SK-N-SH (cell line): ENCODE measurements around the gene SLBP. TPM values are rescaled to one million over a fixed set of nuclear protein-coding genes. Genes with fewer than 3 reads are reported as not detected.

Experiments
- CTCF ChIA-PET: fragments of 300-600, 350-600 bp; formaldehyde crosslinking; extraction: SDS; loops from one replicate; lab custom pipeline; 2021; lab: Yijun Ruan, JAX
- POLR2A ChIA-PET: fragments of 350-600 bp; sonication (Branson Sonifier 250); formaldehyde crosslinking; extraction: SDS; loops from one replicate; lab custom pipeline; 2020; ENCODE audit warnings: antibody characterized with exemption, inconsistent platforms; lab: Yijun Ruan, JAX
- DNase-seq: peaks from one replicate; pipeline ENCODE4 v3.0.0; 2012
- H2AFZ ChIP-seq: fragments of 200-600 bp; sonication (generic); 2 replicates; pipeline ENCODE4 v1.8.1; 2016; ENCODE audit warnings: antibody characterized with exemption, mild to moderate bottlenecking, low read depth
- H3F3A ChIP-seq: fragments of 200-600 bp; sonication (generic); replicated peaks from 2 replicates; pipeline ENCODE3; 2016; ENCODE audit warnings: antibody characterized with exemption, mild to moderate bottlenecking; ENCODE audit not compliant: insufficient read depth
- H3K27ac ChIP-seq, 2 experiments: fragments of 200-500 bp in 1 of 2; fragments of 200-600 bp in 1 of 2; sonication (Bioruptor generic) in 1 of 2; sonication (generic), shearing (Covaris generic) in 1 of 2; 2 replicates each; pipeline versions ENCODE4 v1.5.1 to v1.6.1; 2014 to 2016; ENCODE audit warnings: low read depth in 2 of 2, inconsistent platforms in 1 of 2, low read length in 1 of 2, mild to moderate bottlenecking in 1 of 2, mixed read lengths in 1 of 2
- H3K27me3 ChIP-seq: fragments of 200-600 bp; sonication (generic), shearing (Covaris generic); 2 replicates; pipeline ENCODE4 v1.6.1; 2016; ENCODE audit warnings: mixed run types; ENCODE audit not compliant: insufficient read depth
- H3K36me3 ChIP-seq, 2 experiments: fragments of 200-500 bp in 1 of 2; fragments of 200-600 bp in 1 of 2; sonication (Bioruptor generic) in 1 of 2; sonication (generic) in 1 of 2; replicated peaks in 1 of 2; 2 replicates each; pipeline versions ENCODE3 to v1.5.1; 2014 to 2016; ENCODE audit warnings: low read length in 1 of 2, mild to moderate bottlenecking in 1 of 2; ENCODE audit not compliant: insufficient read depth in 2 of 2, control insufficient read depth in 1 of 2
- H3K4me1 ChIP-seq, 2 experiments: fragments of 200-500 bp in 1 of 2; fragments of 200-600 bp in 1 of 2; sonication (Bioruptor generic) in 1 of 2; sonication (generic), shearing (Covaris generic) in 1 of 2; 2 replicates each; pipeline versions ENCODE4 v1.5.1 to v1.6.1; 2014 to 2016; ENCODE audit warnings: low read depth in 1 of 2, low read length in 1 of 2, mixed run types in 1 of 2; ENCODE audit not compliant: insufficient read depth in 2 of 2, control insufficient read depth in 1 of 2
- H3K4me2 ChIP-seq: fragments of 200-600 bp; sonication (generic), shearing (Covaris generic); 2 replicates; pipeline ENCODE4 v1.6.1; 2017; ENCODE audit warnings: mixed run types
- H3K4me3 ChIP-seq, 2 experiments: fragments of 200-500 bp in 1 of 2; fragments of 200-600 bp in 1 of 2; sonication (Bioruptor generic) in 1 of 2; sonication (generic), shearing (Covaris generic) in 1 of 2; 2 replicates each; pipeline versions ENCODE4 v1.5.1 to v1.8.1; 2014 to 2016; ENCODE audit warnings: low read depth in 2 of 2, inconsistent platforms in 1 of 2, low read length in 1 of 2, mild to moderate bottlenecking in 1 of 2, mixed read lengths in 1 of 2, moderate library complexity in 1 of 2
- H3K79me2 ChIP-seq: fragments of 200-600 bp; sonication (generic); 2 replicates; pipeline ENCODE4 v1.8.1; 2017; ENCODE audit warnings: mild to moderate bottlenecking; ENCODE audit not compliant: insufficient read depth
- H3K9ac ChIP-seq: fragments of 200-600 bp; sonication (generic); 2 replicates; pipeline ENCODE4 v1.6.1; 2017; ENCODE audit warnings: mixed run types
- H3K9me2 ChIP-seq: fragments of 200-600 bp; sonication (generic); 2 replicates; pipeline ENCODE4 v1.6.1; 2017; ENCODE audit warnings: mixed run types
- H3K9me3 ChIP-seq: fragments of 200-600 bp; sonication (generic); 2 replicates; pipeline ENCODE4 v1.6.1; 2017; ENCODE audit warnings: mixed run types, mild to moderate bottlenecking, moderate library complexity
- H4K20me1 ChIP-seq: fragments of 200-600 bp; sonication (generic); 2 replicates; pipeline ENCODE4 v1.6.1; 2017; ENCODE audit warnings: mild to moderate bottlenecking, mixed run types; ENCODE audit not compliant: insufficient read depth
- CHD2 ChIP-seq: fragments of 150-350 bp; IDR thresholded peaks from 2 replicates; pipeline ENCODE4 v1.6.1; 2018; ENCODE audit warnings: low read length; ENCODE audit not compliant: partially characterized antibody
- EP300 ChIP-seq, 2 experiments: IDR thresholded peaks; 2 replicates each; pipeline versions ENCODE4 v1.4.0 to v1.6.1; 2012; ENCODE audit warnings: borderline replicate concordance in 1 of 2, low read depth in 1 of 2, low read length in 1 of 2
- FOSL2 ChIP-seq: IDR thresholded peaks from 2 replicates; pipeline ENCODE4 v1.4.0; 2012; ENCODE audit warnings: low read depth, mild to moderate bottlenecking, moderate library complexity, borderline replicate concordance
- FOXJ3 ChIP-seq: sonication (generic); formaldehyde crosslinking; IDR thresholded peaks from 2 replicates; pipeline ENCODE4 v1.5.1; 2020; ENCODE audit warnings: mild to moderate bottlenecking, missing genetic modification reagents
- FOXM1 ChIP-seq: IDR thresholded peaks from 2 replicates; pipeline ENCODE4 v1.4.0; 2012; ENCODE audit warnings: low read depth, mild to moderate bottlenecking
- GATA2 ChIP-seq: sonication (generic); formaldehyde crosslinking; IDR thresholded peaks from 2 replicates; pipeline ENCODE4 v1.5.0; 2020; ENCODE audit warnings: mild to moderate bottlenecking, missing genetic modification reagents
- JUND ChIP-seq: IDR thresholded peaks from 2 replicates; pipeline ENCODE4 v1.4.0; 2012
- MEF2A ChIP-seq: IDR thresholded peaks from 2 replicates; pipeline ENCODE4 v1.4.0; 2012; ENCODE audit warnings: low read depth, borderline replicate concordance
- MXI1 ChIP-seq: IDR thresholded peaks from 2 replicates; pipeline ENCODE4 v1.6.1; 2012; ENCODE audit warnings: mild to moderate bottlenecking, low read depth, low read length, improper control_type of control experiment
- NFIC ChIP-seq: IDR thresholded peaks from 2 replicates; pipeline ENCODE4 v1.4.0; 2012; ENCODE audit warnings: borderline replicate concordance
- POLR2AphosphoS5 ChIP-seq: IDR thresholded peaks from 2 replicates; pipeline ENCODE4 v1.6.1; 2012; ENCODE audit warnings: low read depth, low read length
- RAD21 ChIP-seq: IDR thresholded peaks from 2 replicates; pipeline ENCODE4 v1.6.1; 2012; ENCODE audit warnings: mild to moderate bottlenecking, low read length
- RFX5 ChIP-seq: IDR thresholded peaks from 2 replicates; pipeline ENCODE4 v1.6.1; 2012; ENCODE audit warnings: mild to moderate bottlenecking, improper control_type of control experiment, low read length
- SMC3 ChIP-seq: IDR thresholded peaks from 2 replicates; pipeline ENCODE4 v1.6.1; 2012; ENCODE audit warnings: low read depth, low read length, improper control_type of control experiment
- TAF1 ChIP-seq: IDR thresholded peaks from 2 replicates; pipeline ENCODE4 v1.6.1; 2012; ENCODE audit warnings: low read depth, mild to moderate bottlenecking, low read length, moderate library complexity, borderline replicate concordance
- TEAD4 ChIP-seq: IDR thresholded peaks from 2 replicates; pipeline ENCODE4 v1.4.0; 2012; ENCODE audit warnings: mild to moderate bottlenecking, borderline replicate concordance; ENCODE audit not compliant: insufficient read depth
- YY1 ChIP-seq: IDR thresholded peaks from 2 replicates; pipeline ENCODE4 v1.4.0; 2012; ENCODE audit warnings: low read depth, mild to moderate bottlenecking
- WGBS: methylation state at CpG from one replicate; pipeline ENCODE4 v1.1.6; 2017; ENCODE audit warnings: low lambda C conversion rate; 5-methylcytosine and 5-hydroxymethylcytosine counted together
- polyA plus RNA-seq, 3 experiments: library from polyadenylated mRNA; depleted of rRNA; stranded (reverse); fragments of >200 nt; gene quantifications; 2 replicates each; pipeline ENCODE4 v1.2.3, GENCODE V29; 2012
- TF ChIP-seq, protein P1 (sequence below): IDR thresholded peaks from 2 replicates; pipeline ENCODE4; 2012
- TF ChIP-seq, protein P2 (sequence below): IDR thresholded peaks from 2 replicates; pipeline ENCODE4 v1.4.0; 2012; ENCODE audit warnings: low read depth, borderline replicate concordance
- TF ChIP-seq, protein P3 (sequence below): fragments of 150-350 bp; IDR thresholded peaks from 2 replicates; pipeline ENCODE4 v1.6.1; 2016; ENCODE audit warnings: mild to moderate bottlenecking, low read depth, low read length
- TF ChIP-seq, protein P4 (sequence below): IDR thresholded peaks from 2 replicates; pipeline ENCODE4 v1.4.0; 2012; ENCODE audit warnings: low read depth, borderline replicate concordance

The SLBP gene
- polyA plus RNA-seq, 1 of the 3 experiments (the other 2 are of a cell fraction) = 51.5 TPM

DNA sequence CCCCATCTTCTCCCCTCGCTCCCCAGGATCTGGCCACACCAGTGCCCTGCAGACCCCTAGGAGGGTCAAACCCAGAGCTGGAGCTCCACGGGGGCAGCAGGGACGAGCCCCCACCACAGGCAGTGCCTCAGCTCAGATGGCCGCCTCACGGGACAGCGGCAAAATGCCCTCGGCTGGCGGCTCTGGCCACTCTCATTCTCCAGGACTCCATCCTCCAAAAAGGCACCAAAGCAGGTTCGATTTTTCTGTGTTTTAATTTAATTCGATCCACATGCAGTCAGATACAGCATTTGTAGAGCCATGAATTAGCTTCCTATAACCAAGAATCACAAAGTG lies 36.3 kb downstream of the SLBP start (continued):
- TF ChIP-seq MEF2A = no peak
- no peak for TF ChIP-seq CHD2
- TF ChIP-seq SMC3 = no peak
- TF ChIP-seq RFX5 = no peak
- no peak for TF ChIP-seq JUND
- TF ChIP-seq, all 33 proteins: peak for 0

DNA sequence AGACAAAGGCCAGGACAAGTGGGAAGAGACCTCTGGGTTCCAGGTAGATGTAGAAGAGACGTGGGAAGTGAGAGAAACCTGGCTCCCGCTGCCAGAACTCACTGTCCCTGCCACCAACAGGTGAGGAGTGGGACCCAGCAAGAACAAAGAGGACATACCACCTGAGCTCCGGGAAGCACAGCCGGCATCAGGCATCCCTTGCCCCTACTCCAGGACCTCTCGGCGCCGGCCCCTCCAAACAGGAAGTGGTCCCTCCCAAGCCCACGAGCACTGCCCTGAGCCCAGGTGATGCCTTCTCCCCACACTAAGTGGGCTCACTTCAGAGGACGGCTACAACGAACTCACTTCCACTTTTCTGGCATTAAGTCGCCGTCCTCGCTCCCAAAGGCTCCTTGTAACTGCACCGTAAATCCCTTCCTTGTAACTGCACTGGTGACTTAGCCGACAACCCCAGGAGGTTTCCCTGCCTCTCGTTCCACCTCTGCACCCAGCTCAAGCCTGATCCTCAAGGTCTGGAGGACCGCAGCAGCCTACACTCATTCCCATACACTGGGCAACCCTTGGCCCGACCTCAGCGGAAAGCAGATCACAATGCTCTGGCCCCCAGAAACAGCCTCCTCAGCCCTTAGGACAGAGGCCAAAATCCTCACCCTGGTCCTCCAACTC lies 36.9 kb downstream of the SLBP start:
- Histone ChIP-seq H3K4me1 (peaks cover 0 to 2% of the 10 kb centered on the region in 2 experiments; a peak in 1 of 4 replicates), H3K9ac (no peak overlapping the region), H3K9me3 (no peaks in the 10 kb centered on the region)
- CTCF ChIA-PET = interaction anchor here (1.2 kb wide), 1 partner anchor 55 kb away, joined by 3 read pairs; no protein-coding TSS in a partner anchor
- TF ChIP-seq YY1 (no peak), CHD2 (no peak), TEAD4 (no peak), RAD21 (no peak), MXI1 (no peak)
- TF ChIP-seq, protein P1, sequence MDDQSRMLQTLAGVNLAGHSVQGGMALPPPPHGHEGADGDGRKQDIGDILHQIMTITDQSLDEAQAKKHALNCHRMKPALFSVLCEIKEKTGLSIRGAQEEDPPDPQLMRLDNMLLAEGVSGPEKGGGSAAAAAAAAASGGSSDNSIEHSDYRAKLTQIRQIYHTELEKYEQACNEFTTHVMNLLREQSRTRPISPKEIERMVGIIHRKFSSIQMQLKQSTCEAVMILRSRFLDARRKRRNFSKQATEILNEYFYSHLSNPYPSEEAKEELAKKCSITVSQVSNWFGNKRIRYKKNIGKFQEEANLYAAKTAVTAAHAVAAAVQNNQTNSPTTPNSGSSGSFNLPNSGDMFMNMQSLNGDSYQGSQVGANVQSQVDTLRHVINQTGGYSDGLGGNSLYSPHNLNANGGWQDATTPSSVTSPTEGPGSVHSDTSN = no peak
- TF ChIP-seq, protein P2, sequence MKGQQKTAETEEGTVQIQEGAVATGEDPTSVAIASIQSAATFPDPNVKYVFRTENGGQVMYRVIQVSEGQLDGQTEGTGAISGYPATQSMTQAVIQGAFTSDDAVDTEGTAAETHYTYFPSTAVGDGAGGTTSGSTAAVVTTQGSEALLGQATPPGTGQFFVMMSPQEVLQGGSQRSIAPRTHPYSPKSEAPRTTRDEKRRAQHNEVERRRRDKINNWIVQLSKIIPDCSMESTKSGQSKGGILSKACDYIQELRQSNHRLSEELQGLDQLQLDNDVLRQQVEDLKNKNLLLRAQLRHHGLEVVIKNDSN = no peak
- TF ChIP-seq, all 33 proteins: peak for 0
- Histone ChIP-seq H3K27ac (no peak overlapping the region), H3K36me3 (no peaks in the 10 kb centered on the region), H3K4me3 (no peak overlapping the region), H3K79me2 (no peaks in the 10 kb centered on the region), H3F3A (no peaks in the 10 kb centered on the region), H2AFZ (no peak overlapping the region), H3K4me2 (no peak overlapping the region), H3K27me3 (no peaks in the 10 kb centered on the region), H4K20me1 (no peaks in the 10 kb centered on the region), H3K9me2 (no peaks in the 10 kb centered on the region)
- WGBS = 95% methylated on average over 15 of the region's 19 CpGs
- no peak for DNase-seq
- POLR2A ChIA-PET = no interaction called here

DNA sequence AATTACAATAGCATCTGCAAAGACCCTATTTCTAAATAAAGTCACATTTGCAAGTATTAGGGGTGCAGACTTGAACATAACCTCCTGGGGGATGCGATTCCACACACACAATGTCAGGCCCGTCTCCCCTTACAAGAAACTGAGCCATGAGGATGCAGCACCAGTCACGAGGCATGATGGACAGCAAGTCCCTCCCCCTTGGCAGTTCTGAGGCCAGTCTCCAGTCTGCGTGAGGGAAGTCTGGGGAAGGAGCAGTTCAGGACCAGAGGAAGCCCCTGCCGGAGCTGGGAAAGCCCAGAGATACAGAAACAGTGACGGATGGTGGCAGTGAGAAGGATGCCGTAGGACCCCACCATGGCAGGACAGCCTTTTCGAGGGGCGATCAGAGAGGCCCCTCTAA lies 37.4 kb downstream of the SLBP start:
- Histone ChIP-seq H3K4me2 (no peak overlapping the region), H3K9me2 (no peaks in the 10 kb centered on the region), H3K27me3 (no peaks in the 10 kb centered on the region), H3K27ac (no peak overlapping the region), H3K4me3 (no peak overlapping the region), H3F3A (no peaks in the 10 kb centered on the region), H4K20me1 (no peaks in the 10 kb centered on the region), H3K36me3 (no peaks in the 10 kb centered on the region), H3K4me1 (peaks cover 0 to 2% of the 10 kb centered on the region in 2 experiments; a peak in 1 of 4 replicates), H3K79me2 (no peaks in the 10 kb centered on the region), H2AFZ (no peak overlapping the region), H3K9me3 (no peaks in the 10 kb centered on the region), H3K9ac (no peak overlapping the region)
- ChIA-PET POLR2A (no interaction called here), CTCF (no interaction called here)
- TF ChIP-seq FOXJ3 (CRISPR knock-in tag) (no peak), TAF1 (no peak), CHD2 (no peak), RAD21 (no peak), EP300 (IDR thresholded peaks at IDR 0.05; ENCODE audit: borderline replicate concordance in 1 of 2, low read depth in 1 of 2, low read length in 1 of 2) (no peak), NFIC (no peak), FOSL2 (no peak), FOXM1 (no peak), POLR2AphosphoS5 (no peak), GATA2 (CRISPR knock-in tag) (no peak)
- TF ChIP-seq, protein P3, sequence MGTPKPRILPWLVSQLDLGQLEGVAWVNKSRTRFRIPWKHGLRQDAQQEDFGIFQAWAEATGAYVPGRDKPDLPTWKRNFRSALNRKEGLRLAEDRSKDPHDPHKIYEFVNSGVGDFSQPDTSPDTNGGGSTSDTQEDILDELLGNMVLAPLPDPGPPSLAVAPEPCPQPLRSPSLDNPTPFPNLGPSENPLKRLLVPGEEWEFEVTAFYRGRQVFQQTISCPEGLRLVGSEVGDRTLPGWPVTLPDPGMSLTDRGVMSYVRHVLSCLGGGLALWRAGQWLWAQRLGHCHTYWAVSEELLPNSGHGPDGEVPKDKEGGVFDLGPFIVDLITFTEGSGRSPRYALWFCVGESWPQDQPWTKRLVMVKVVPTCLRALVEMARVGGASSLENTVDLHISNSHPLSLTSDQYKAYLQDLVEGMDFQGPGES = no peak
- TF ChIP-seq, protein P4, sequence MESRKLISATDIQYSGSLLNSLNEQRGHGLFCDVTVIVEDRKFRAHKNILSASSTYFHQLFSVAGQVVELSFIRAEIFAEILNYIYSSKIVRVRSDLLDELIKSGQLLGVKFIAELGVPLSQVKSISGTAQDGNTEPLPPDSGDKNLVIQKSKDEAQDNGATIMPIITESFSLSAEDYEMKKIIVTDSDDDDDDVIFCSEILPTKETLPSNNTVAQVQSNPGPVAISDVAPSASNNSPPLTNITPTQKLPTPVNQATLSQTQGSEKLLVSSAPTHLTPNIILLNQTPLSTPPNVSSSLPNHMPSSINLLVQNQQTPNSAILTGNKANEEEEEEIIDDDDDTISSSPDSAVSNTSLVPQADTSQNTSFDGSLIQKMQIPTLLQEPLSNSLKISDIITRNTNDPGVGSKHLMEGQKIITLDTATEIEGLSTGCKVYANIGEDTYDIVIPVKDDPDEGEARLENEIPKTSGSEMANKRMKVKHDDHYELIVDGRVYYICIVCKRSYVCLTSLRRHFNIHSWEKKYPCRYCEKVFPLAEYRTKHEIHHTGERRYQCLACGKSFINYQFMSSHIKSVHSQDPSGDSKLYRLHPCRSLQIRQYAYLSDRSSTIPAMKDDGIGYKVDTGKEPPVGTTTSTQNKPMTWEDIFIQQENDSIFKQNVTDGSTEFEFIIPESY = no peak
- WGBS = 70% methylated on average over 9 of the region's 9 CpGs
- peak; percentile 38 for DNase-seq
